PC-9 (cell line): ENCODE results near the gene MEAK7. TPM values are rescaled to one million over a fixed set of nuclear protein-coding genes. Genes with fewer than 3 reads are reported as not detected.

ENCODE experiments used
- BruUV-seq: library from RNA; stranded (reverse); fragments of 400-500 nt; replicated peaks from 2 replicates; lab custom pipeline; 2021; lab: Mats Ljungman, UMichigan
- CTCF ChIA-PET: fragments of 300-600 bp; sonication (Branson Sonifier 250); formaldehyde crosslinking; loops from one replicate; lab custom pipeline; 2022; ENCODE audit warnings: antibody characterized with exemption; lab: Charles Lee
- POLR2A ChIA-PET: fragments of 300-600 bp; sonication (Branson Sonifier 250); formaldehyde crosslinking; loops from one replicate; lab custom pipeline; 2022; ENCODE audit warnings: antibody characterized with exemption; ENCODE audit not compliant: unreplicated experiment; lab: Charles Lee
- DNase-seq, 2 experiments: peaks; one replicate each; pipeline versions ENCODE4 v3.0.0 to v3.0.0-alpha.2; 2015 to 2022; ENCODE audit warnings: mixed read lengths in 1 of 2
- H2AFZ ChIP-seq: fragments of 200-600 bp; sonication (generic); 2 replicates; pipeline ENCODE4 v1.8.1; 2017; ENCODE audit warnings: antibody characterized with exemption
- H3F3A ChIP-seq: fragments of 200-600 bp; sonication (generic); 2 replicates; pipeline ENCODE4 v1.8.1; 2017; ENCODE audit warnings: antibody characterized with exemption, mild to moderate bottlenecking, low read depth; ENCODE audit not compliant: insufficient read depth
- H3K27ac ChIP-seq: fragments of 200-600 bp; sonication (generic); 2 replicates; pipeline ENCODE4 v1.6.1; 2016; ENCODE audit warnings: mixed run types
- H3K27me3 ChIP-seq: fragments of 200-600 bp; sonication (generic); 2 replicates; pipeline ENCODE4 v1.6.1; 2016; ENCODE audit warnings: low read depth, mixed run types; ENCODE audit not compliant: insufficient read depth
- H3K36me3 ChIP-seq: fragments of 200-600 bp; sonication (generic); 2 replicates; pipeline ENCODE4 v1.6.1; 2016; ENCODE audit warnings: low read depth, mixed run types
- H3K4me1 ChIP-seq: fragments of 200-600 bp; sonication (generic); replicated peaks from 2 replicates; pipeline ENCODE4 v1.6.1; 2016; ENCODE audit warnings: mixed run types; ENCODE audit not compliant: insufficient read depth
- H3K4me2 ChIP-seq: fragments of 200-600 bp; sonication (generic); 2 replicates; pipeline ENCODE4 v1.6.1; 2017; ENCODE audit warnings: mixed run types
- H3K4me3 ChIP-seq: fragments of 200-600 bp; sonication (generic); 2 replicates; pipeline ENCODE4 v1.6.1; 2016; ENCODE audit warnings: mixed run types
- H3K79me2 ChIP-seq: fragments of 200-600 bp; sonication (generic); 2 replicates; pipeline ENCODE4 v1.6.1; 2017; ENCODE audit warnings: low read depth, mixed run types
- H3K9me2 ChIP-seq: fragments of 200-600 bp; sonication (generic); 2 replicates; pipeline ENCODE4 v1.8.1; 2017; ENCODE audit warnings: mild to moderate bottlenecking; ENCODE audit not compliant: insufficient read depth
- H3K9me3 ChIP-seq: fragments of 200-600 bp; sonication (generic); 2 replicates; pipeline ENCODE4 v1.8.1; 2016; ENCODE audit warnings: low read depth; ENCODE audit not compliant: insufficient read depth
- H4K20me1 ChIP-seq: fragments of 200-600 bp; sonication (generic); 2 replicates; pipeline ENCODE4 v1.8.1; 2017; ENCODE audit not compliant: insufficient read depth
- CTCF ChIP-seq: fragments of 200-600 bp; sonication (generic); conservative IDR thresholded peaks from 2 replicates; pipeline ENCODE4 v1.6.1; 2017; ENCODE audit warnings: mixed run types, antibody characterized with exemption, mild to moderate bottlenecking, moderate library complexity
- EZH2 ChIP-seq: fragments of 200-600 bp; sonication (generic); IDR thresholded peaks from 2 replicates; pipeline ENCODE4 v1.8.0; 2017; ENCODE audit warnings: antibody characterized with exemption, low read depth
- intact Hi-C: fragments of 100-400 bp; cut with micrococcal nuclease; formaldehyde crosslinking; loops from one replicate; pipeline ENCODE4 v1.10.0; 2022; ENCODE audit not compliant: unreplicated experiment
- total RNA-seq: library from RNA; stranded (reverse); gene quantifications from 2 replicates; pipeline ENCODE4 v1.2.3, GENCODE V29; 2021

MEAK7 gene
- total RNA-seq, 1 experiment from 2014 or later = 73.4 TPM

DNA sequence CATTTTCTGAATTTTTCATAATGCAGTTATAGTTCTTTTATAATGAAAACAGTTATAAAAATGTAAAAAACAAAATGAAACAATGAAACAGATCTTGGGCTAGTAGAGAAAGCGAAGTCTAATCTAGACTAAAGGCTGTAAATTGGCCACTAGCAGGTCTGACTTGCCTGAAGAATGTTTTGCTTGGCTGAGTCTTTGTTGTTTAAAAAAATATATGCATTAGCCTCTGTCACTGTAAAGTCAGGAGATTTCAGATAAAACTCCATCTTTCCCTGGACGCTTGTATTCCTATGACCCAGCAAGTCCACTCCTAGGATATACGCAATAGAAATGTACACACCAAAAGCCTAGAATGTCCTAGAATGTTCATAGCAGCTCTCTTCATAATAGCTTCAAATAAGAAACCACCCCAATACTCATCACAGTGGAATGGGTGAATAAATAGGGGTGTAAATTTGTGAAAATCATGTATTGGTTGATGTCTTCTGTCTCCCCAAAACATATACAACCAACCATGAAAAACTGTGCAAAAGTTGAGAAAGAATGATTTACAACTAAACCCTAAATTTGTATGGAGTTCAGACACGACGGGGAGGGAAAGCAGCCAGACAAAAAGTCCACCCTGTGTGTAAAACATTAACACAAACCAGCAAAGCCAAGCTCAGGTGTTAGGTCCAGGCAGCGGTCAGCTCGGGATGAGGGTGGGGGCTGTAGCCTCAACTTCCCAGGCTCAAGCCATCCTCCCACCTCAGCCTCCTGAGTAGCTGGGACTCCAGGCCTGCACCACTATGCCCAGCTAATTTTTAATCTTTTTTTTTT lies 37.7 kb upstream of the MEAK7 start:
- no peaks in the 10 kb centered on the region for H3K9me3 ChIP-seq
- no peak overlapping the region for H3K27ac ChIP-seq
- no peaks in the 10 kb centered on the region for H3F3A ChIP-seq
- TF ChIP-seq EZH2 (no peak), CTCF (no peak)
- no peaks in the 10 kb centered on the region for H3K9me2 ChIP-seq
- no TSS peak for BruUV-seq
- intact Hi-C loops = no loop called here
- no peak overlapping the region for H2AFZ ChIP-seq
- no peak overlapping the region for H3K4me2 ChIP-seq
- H3K4me3 ChIP-seq = no peak overlapping the region
- DNase-seq = no peak
- ChIA-PET CTCF (no interaction called here), POLR2A (no interaction called here)
- no peaks in the 10 kb centered on the region for H3K79me2 ChIP-seq
- H3K4me1 ChIP-seq = no peaks in the 10 kb centered on the region
- no peaks in the 10 kb centered on the region for H3K36me3 ChIP-seq
- no peaks in the 10 kb centered on the region for H4K20me1 ChIP-seq
- H3K27me3 ChIP-seq = no peaks in the 10 kb centered on the region

DNA sequence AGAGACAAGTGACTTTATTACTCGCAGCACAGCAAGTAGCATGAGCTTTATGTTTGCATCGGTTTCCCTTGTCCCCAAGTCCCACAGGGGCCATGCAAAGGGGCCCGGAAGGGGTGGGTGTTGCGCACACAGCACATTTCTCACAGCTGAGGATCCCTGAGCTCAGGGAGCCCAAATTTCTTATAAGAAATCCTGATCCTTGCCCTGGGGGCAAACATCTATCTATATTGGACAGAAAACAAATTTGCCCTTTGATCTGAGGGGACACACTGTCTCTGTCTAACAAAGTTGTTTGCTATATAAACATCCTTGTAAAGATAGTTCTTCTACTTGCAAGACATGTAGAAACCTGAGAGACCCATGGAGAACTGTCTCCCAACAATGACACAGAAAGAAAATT lies 35.7 kb upstream of the MEAK7 start:
- BruUV-seq = no TSS peak
- no peaks in the 10 kb centered on the region for H3K36me3 ChIP-seq
- ChIA-PET POLR2A (no interaction called here), CTCF (no interaction called here)
- no peaks in the 10 kb centered on the region for H3K79me2 ChIP-seq
- no peak overlapping the region for H2AFZ ChIP-seq
- H3K9me2 ChIP-seq = no peaks in the 10 kb centered on the region
- no peaks in the 10 kb centered on the region for H3K27me3 ChIP-seq
- no peaks in the 10 kb centered on the region for H4K20me1 ChIP-seq
- no peaks in the 10 kb centered on the region for H3F3A ChIP-seq
- TF ChIP-seq EZH2 = no peak
- no peak for TF ChIP-seq CTCF
- H3K4me2 ChIP-seq = no peak overlapping the region
- H3K4me3 ChIP-seq = no peak overlapping the region
- no peak overlapping the region for H3K27ac ChIP-seq
- intact Hi-C loops = no loop called here
- H3K9me3 ChIP-seq = no peaks in the 10 kb centered on the region
- H3K4me1 ChIP-seq = no peaks in the 10 kb centered on the region
- no peak for DNase-seq

- TF ChIP-seq EZH2 = no peak
- no peak for TF ChIP-seq CTCF
- Histone ChIP-seq H3K4me1 (no peaks in the 10 kb centered on the region), H3K9me3 (no peaks in the 10 kb centered on the region), H3F3A (no peaks in the 10 kb centered on the region), H2AFZ (no peak overlapping the region), H4K20me1 (no peaks in the 10 kb centered on the region), H3K4me3 (no peak overlapping the region), H3K27ac (no peak overlapping the region), H3K9me2 (no peaks in the 10 kb centered on the region), H3K36me3 (no peaks in the 10 kb centered on the region), H3K4me2 (no peak overlapping the region), H3K79me2 (no peaks in the 10 kb centered on the region), H3K27me3 (peaks cover 4% of the 10 kb centered on the region; the same call in 1 of the 2 replicates)
- ChIA-PET POLR2A (no interaction called here), CTCF (no interaction called here)
- no TSS peak for BruUV-seq
- intact Hi-C loops = no loop called here
- no peak for DNase-seq
Measured at GRCh38 chr16:84538222-84538840, 33.9 kb upstream of the MEAK7 start.
